ENCODE data around the gene CD38. TPM values are rescaled to one million over a fixed set of nuclear protein-coding genes. Genes with fewer than 3 reads are reported as not detected.

CD38 gene
- total RNA-seq, 1 donor from 2014 or later, result not detected

DNA sequence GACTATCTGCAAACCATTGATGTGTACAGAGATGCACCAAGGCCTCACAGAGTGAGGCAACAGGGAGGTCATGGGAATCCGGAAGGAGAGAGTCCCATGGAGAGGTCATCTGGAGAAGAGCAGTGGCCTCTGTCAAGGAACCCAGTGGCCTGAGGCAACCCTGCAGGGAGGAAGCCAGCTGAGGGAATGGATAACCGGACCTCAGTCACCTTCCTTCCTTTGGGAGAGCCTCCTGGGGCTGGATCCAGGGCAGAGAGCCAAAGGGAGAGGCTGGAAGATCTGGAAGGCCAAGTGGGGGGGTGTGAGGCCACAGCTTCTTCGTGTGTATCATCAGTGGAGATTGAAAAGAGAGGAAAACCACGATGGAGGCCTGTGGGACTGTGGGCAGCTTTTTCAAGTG lies 24.3 kb upstream of the CD38 start:
- no peak for DNase-seq (ENCODE audit: low spot score)
- Mint-ChIP-seq H3K27ac (ENCODE audit: unreplicated experiment) (no peak overlapping the region), H3K36me3 (ENCODE audit: low read depth) (no peaks in the 10 kb centered on the region), H3K4me3 (ENCODE audit: unreplicated experiment) (no peak overlapping the region), H3K4me1 (ENCODE audit: low read depth) (peaks cover 18% of the 10 kb centered on the region), H3K27me3 (ENCODE audit: low read depth) (peaks cover under 1% of the 10 kb centered on the region), H3K9me3 (ENCODE audit: low read depth) (no peaks in the 10 kb centered on the region)
- TF ChIP-seq, protein P1, sequence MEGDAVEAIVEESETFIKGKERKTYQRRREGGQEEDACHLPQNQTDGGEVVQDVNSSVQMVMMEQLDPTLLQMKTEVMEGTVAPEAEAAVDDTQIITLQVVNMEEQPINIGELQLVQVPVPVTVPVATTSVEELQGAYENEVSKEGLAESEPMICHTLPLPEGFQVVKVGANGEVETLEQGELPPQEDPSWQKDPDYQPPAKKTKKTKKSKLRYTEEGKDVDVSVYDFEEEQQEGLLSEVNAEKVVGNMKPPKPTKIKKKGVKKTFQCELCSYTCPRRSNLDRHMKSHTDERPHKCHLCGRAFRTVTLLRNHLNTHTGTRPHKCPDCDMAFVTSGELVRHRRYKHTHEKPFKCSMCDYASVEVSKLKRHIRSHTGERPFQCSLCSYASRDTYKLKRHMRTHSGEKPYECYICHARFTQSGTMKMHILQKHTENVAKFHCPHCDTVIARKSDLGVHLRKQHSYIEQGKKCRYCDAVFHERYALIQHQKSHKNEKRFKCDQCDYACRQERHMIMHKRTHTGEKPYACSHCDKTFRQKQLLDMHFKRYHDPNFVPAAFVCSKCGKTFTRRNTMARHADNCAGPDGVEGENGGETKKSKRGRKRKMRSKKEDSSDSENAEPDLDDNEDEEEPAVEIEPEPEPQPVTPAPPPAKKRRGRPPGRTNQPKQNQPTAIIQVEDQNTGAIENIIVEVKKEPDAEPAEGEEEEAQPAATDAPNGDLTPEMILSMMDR (IDR thresholded peaks at IDR 0.05), result no peak

DNA sequence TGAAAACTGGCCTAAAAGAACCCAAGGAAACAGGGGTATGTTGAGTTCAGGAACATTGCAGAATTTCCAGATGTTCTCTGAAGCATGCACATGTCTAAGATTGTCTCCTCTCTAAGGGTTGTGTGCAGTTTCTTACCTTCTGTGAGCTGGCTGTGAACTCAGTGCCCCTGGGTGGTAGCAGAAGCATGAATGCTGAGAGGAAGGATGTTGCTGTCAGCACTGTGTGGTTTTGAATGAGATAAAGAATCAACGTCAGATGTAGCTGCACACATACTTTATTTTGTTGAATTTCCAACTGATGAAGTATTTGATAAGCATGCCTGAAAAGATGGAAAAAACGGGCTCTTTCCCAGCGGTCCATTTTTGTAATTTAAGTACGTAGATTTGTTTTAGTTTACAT lies 23.8 kb upstream of the CD38 start:
- DNase-seq (ENCODE audit: low spot score), result no peak
- TF ChIP-seq, protein P1 (IDR thresholded peaks at IDR 0.05), result no peak
- Mint-ChIP-seq H3K4me3 (ENCODE audit: unreplicated experiment) (no peak overlapping the region), H3K9me3 (ENCODE audit: low read depth) (no peaks in the 10 kb centered on the region), H3K27ac (ENCODE audit: unreplicated experiment) (no peak overlapping the region), H3K36me3 (ENCODE audit: low read depth) (no peaks in the 10 kb centered on the region), H3K4me1 (ENCODE audit: low read depth) (peaks cover 18% of the 10 kb centered on the region), H3K27me3 (ENCODE audit: low read depth) (no peaks in the 10 kb centered on the region)

DNA sequence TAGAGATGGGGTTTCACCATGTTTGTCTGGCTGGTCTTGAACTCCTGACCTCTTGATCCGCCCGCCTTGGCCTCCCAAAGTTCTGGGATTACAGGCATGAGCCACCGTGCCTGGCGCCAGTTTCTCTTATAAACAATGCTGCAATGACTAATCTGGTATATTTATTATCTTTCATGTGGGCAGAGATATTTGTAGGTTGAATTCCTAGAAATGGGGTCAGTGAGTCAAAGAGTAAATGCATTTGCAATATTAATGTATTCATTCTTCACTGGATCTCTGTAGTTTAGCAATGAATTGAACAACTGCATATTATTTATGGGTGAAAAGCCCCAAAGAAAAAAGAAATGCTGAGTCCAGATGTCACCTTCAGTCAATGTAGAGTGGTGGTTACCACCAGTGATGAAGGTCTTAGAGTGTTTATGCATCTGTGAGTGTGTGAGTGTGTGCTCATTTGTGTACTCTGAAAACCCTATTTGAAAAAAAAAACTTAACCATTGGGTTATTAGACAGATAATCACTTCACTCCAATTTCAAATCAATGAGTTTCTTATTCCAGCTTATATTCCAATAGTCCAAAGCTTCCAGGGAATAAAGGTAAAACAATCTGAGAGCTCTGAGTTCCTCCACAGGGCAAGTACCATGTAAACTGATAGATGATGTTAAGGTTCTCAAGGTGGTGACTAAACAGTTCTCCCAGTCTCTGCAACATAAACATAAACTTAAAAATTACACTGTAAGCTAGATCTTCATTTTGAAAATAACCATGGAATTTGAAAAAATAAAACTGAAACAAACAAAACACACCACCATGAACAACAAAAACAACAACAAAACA lies 22.6 kb upstream of the CD38 start:
- Mint-ChIP-seq H3K4me1 (ENCODE audit: low read depth) (peaks cover 18% of the 10 kb centered on the region), H3K9me3 (ENCODE audit: low read depth) (no peaks in the 10 kb centered on the region), H3K27ac (ENCODE audit: unreplicated experiment) (no peak overlapping the region), H3K27me3 (ENCODE audit: low read depth) (no peaks in the 10 kb centered on the region), H3K36me3 (ENCODE audit: low read depth) (no peaks in the 10 kb centered on the region), H3K4me3 (ENCODE audit: unreplicated experiment) (no peak overlapping the region)
- TF ChIP-seq, protein P1 (IDR thresholded peaks at IDR 0.05), result no peak
- DNase-seq (ENCODE audit: low spot score), result no peak

DNA sequence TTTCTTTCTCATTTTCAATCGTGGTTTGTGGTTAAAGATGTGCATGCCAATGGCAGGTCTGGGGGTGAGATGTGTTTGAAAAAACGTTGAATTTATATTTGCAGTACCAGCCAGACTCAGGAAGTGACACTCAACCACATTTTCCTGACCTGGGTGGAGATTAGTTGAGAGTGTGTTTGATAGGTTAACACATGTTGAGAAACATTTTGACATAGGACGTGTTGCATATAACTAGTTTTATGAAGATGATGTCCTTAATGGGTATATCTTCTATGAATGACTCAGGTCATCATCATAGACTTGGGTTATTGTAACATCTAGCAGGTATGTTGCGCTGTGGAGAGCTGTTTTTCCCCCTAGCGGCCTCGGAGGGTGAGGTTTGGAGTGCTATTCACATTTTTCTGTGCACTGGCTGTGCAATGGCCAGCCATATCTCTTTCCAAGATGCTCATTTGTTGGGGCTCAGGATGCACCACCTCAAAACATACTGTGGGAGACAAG lies 21.7 kb upstream of the CD38 start:
- no peak overlapping the region for H3K4me3 Mint-ChIP-seq (ENCODE audit: unreplicated experiment)
- H3K9me3 Mint-ChIP-seq (ENCODE audit: low read depth), result no peaks in the 10 kb centered on the region
- no peak for DNase-seq (ENCODE audit: low spot score)
- peaks cover 18% of the 10 kb centered on the region for H3K4me1 Mint-ChIP-seq (ENCODE audit: low read depth)
- no peaks in the 10 kb centered on the region for H3K27me3 Mint-ChIP-seq (ENCODE audit: low read depth)
- no peaks in the 10 kb centered on the region for H3K36me3 Mint-ChIP-seq (ENCODE audit: low read depth)
- TF ChIP-seq, protein P1 (IDR thresholded peaks at IDR 0.05), result no peak
- H3K27ac Mint-ChIP-seq (ENCODE audit: unreplicated experiment), result no peak overlapping the region

DNA sequence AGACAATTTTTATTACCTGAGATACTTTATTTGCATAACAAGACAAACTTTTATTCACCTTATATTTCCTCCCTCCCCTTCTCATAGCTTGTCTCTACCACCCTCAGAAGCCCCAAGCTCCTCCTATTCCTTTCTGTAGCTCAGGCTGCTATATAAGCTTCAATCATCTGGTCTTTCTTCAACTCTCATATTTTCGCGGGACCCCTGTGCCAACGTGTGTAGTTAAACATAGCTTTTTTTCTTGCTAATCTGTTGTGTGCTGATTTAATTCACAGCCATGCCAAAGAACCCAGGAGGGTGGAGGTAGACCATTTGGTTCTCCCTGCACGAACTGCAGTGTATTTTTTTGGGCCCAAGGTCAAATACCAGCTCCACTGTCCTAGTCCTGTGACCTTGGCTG lies 21.1 kb upstream of the CD38 start:
- Mint-ChIP-seq H3K4me1 (ENCODE audit: low read depth) (peaks cover 18% of the 10 kb centered on the region), H3K9me3 (ENCODE audit: low read depth) (no peaks in the 10 kb centered on the region)

More for the DNA sequence above, 21.1 kb upstream of the CD38 start:
- Mint-ChIP-seq H3K4me3 (ENCODE audit: unreplicated experiment) (no peak overlapping the region), H3K27me3 (ENCODE audit: low read depth) (no peaks in the 10 kb centered on the region), H3K36me3 (ENCODE audit: low read depth) (no peaks in the 10 kb centered on the region), H3K27ac (ENCODE audit: unreplicated experiment) (no peak overlapping the region)
- no peak for DNase-seq (ENCODE audit: low spot score)
- TF ChIP-seq, protein P1 (IDR thresholded peaks at IDR 0.05), result no peak
